ENCODE measurements around the gene DAD1. TPM values are rescaled to one million over a fixed set of nuclear protein-coding genes. Genes with fewer than 3 reads are reported as not detected.

DAD1 gene
- polyA plus RNA-seq, 10 donors = 119 to 178 (median 145) TPM

GRCh38 chr14:22540293-22540692 lies 48.7 kb downstream of the DAD1 start:
- no peak for DNase-seq

- DNase-seq = no peak
These were observed 49.2 kb downstream of the DAD1 start for GRCh38 chr14:22539831-22540230.

GRCh38 chr14:22538671-22539228 lies 50.3 kb downstream of the DAD1 start:
- DNase-seq = no peak

- DNase-seq = no peak
These were observed 51.4 kb downstream of the DAD1 start for GRCh38 chr14:22537436-22538310.

GRCh38 chr14:22536853-22537338 lies 52.1 kb downstream of the DAD1 start:
- peak in 1 of 3 donors; percentile 92 for DNase-seq

GRCh38 chr14:22535916-22536315 lies 53.1 kb downstream of the DAD1 start:
- DNase-seq = no peak

- DNase-seq = no peak
These were observed 53.9 kb downstream of the DAD1 start for GRCh38 chr14:22535126-22535525.

GRCh38 chr14:22534547-22534946 lies 54.5 kb downstream of the DAD1 start:
- DNase-seq = no peak

- no peak for DNase-seq
These were observed 55.2 kb downstream of the DAD1 start for GRCh38 chr14:22533739-22534359.

- DNase-seq = no peak
These were observed 55.8 kb downstream of the DAD1 start for GRCh38 chr14:22533057-22533704.

- peak in 1 of 3 donors; percentile 52 for DNase-seq
These were observed 56.5 kb downstream of the DAD1 start for GRCh38 chr14:22532345-22533056.

GRCh38 chr14:22531451-22532344 lies 57.3 kb downstream of the DAD1 start:
- no peak for DNase-seq

GRCh38 chr14:22530127-22530526 lies 58.9 kb downstream of the DAD1 start:
- no peak for DNase-seq

- no peak for DNase-seq
These were observed 62.3 kb downstream of the DAD1 start for GRCh38 chr14:22526744-22527143.

- DNase-seq = no peak
These were observed 62.8 kb downstream of the DAD1 start for GRCh38 chr14:22526218-22526617.

- no peak for DNase-seq
These were observed 64.3 kb downstream of the DAD1 start for GRCh38 chr14:22524784-22525161.

GRCh38 chr14:22524115-22524783 lies 64.8 kb downstream of the DAD1 start:
- DNase-seq = no peak

- DNase-seq = no peak
These were observed 65.7 kb downstream of the DAD1 start for GRCh38 chr14:22523283-22523682.

- DNase-seq = no peak
These were observed 66.5 kb downstream of the DAD1 start for GRCh38 chr14:22522466-22522957.
